Neural progenitor cell (in vitro differentiated cells): ENCODE data around the gene ADAMTS3.

Experiments used
- EZH2 ChIP-seq: fragments of 200-600 bp; sonication (generic); IDR thresholded peaks from 2 replicates; pipeline ENCODE4 v1.6.1; 2017; ENCODE audit warnings: antibody characterized with exemption, mild to moderate bottlenecking, moderate library complexity
- EZH2phosphoT487 ChIP-seq: fragments of 200-600 bp; sonication (generic); IDR thresholded peaks from 2 replicates; pipeline ENCODE4 v1.6.1; 2017; ENCODE audit warnings: antibody characterized with exemption
- TF ChIP-seq, protein P1 (sequence below): fragments of 200-600 bp; sonication (generic); IDR thresholded peaks from 2 replicates; pipeline ENCODE4 v1.5.1; 2017; ENCODE audit warnings: antibody characterized with exemption, mild to moderate bottlenecking

DNA sequence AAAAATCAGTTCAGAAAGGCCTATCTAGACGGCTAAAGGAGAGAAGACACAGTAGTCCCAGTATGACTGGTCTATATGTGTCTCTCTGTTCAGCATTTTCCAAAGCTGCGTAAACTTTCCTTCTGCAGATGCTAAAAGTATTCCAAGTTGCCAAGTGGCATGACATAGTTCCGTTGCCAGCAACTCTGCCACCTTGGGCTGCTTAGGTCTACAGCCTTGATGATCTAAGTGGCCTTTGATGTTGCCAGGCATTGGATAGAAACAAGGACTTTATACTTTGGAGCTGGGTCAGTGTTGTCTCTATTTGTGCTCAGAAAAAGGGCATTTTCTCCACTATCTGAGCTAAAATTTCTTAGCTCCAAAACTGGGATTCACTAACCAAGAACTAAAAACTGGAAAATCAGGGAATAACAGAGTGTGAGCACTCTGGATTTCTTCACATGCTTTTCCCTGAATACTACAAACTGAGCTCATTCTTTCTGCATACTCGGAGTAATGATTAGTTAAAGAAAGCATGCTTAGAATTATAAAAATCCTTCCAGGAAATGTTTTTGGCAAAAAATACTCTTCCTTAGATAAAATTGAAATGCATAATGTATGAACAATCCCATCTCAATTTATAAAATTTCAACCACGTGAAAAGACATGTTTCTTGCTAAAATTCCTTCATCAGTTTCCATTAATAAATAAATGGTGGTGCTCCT lies 191.4 kb downstream of the ADAMTS3 start:
- TF ChIP-seq, protein P1, sequence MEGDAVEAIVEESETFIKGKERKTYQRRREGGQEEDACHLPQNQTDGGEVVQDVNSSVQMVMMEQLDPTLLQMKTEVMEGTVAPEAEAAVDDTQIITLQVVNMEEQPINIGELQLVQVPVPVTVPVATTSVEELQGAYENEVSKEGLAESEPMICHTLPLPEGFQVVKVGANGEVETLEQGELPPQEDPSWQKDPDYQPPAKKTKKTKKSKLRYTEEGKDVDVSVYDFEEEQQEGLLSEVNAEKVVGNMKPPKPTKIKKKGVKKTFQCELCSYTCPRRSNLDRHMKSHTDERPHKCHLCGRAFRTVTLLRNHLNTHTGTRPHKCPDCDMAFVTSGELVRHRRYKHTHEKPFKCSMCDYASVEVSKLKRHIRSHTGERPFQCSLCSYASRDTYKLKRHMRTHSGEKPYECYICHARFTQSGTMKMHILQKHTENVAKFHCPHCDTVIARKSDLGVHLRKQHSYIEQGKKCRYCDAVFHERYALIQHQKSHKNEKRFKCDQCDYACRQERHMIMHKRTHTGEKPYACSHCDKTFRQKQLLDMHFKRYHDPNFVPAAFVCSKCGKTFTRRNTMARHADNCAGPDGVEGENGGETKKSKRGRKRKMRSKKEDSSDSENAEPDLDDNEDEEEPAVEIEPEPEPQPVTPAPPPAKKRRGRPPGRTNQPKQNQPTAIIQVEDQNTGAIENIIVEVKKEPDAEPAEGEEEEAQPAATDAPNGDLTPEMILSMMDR, result no peak
- TF ChIP-seq EZH2phosphoT487, result no peak
- TF ChIP-seq EZH2, result no peak
